Activated CD8-positive, alpha-beta memory T cell treated with anti-CD3 and anti-CD28 coated beads for 48 hours (primary cell): ENCODE measurements around the gene EIF4G3.
"Not testable (repeated sequence)": the region's sequence is repeated elsewhere in the genome, so short reads cannot be mapped to it uniquely, and the experiment has no call there.

ENCODE experiments used
- DNase-seq, 3 experiments: peaks; one replicate each; pipeline ENCODE4 v3.0.0-alpha.2; 2020; ENCODE audit warnings: low read depth in 2 of 3, low spot score in 2 of 3

Gene EIF4G3

DNA sequence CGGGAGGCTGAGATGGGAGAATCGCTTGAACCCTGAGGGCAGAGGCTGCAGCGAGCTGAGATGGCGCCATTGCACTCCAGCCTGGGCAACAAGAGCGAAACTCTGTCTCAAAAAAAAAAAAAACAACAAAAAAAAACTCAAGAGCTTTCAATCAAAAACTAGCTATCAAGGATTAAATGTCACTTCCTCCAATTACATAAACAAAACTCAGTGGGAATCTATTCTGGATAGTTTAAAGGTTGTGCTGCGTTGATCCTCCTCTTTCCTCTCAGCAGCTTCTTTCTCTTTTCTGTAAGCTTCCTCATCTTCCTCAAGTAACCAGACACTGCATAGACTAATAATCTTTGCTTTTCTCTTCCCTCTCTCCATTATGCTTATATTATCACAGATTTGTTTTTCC is 20.7 kb downstream of the EIF4G3 start:
- no peak for DNase-seq

DNA sequence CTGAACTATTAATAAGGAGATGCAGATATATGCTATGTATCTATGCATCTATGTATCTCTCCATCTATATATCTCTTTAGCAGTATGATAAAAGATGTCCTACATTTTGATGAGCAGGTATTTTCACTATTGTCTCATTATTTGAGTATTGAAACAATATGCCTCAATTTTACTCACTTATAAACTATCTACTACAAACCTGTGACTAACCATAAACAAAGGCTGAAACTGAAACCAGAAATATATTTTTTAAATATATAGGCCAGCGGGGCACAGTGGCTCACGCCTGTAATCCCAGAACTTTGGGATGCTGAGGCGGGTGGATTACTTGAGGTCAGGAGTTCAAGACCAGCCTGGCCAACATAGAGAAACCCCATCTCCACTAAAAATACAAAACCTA is 22.0 kb downstream of the EIF4G3 start:
- DNase-seq = no peak

DNA sequence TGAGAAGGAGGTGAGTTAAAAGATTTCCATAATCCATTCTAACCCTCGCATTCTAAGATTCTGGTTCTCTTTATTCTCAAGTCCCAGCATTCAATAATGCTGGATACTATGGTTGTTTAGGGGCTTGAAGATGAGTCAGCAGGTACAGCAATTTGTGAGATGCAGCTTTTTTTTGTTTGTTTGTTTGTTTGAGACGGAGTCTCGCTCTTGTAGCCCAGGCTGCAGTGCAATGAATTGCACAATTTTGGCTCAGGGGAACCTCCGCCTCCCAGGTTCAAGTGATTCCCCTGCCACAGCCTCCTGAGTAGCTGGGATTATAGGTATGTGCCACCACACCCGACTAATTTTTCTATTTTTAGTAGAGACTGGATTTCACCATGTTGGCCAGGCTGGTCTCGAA is 23.3 kb downstream of the EIF4G3 start:
- DNase-seq = no peak

DNA sequence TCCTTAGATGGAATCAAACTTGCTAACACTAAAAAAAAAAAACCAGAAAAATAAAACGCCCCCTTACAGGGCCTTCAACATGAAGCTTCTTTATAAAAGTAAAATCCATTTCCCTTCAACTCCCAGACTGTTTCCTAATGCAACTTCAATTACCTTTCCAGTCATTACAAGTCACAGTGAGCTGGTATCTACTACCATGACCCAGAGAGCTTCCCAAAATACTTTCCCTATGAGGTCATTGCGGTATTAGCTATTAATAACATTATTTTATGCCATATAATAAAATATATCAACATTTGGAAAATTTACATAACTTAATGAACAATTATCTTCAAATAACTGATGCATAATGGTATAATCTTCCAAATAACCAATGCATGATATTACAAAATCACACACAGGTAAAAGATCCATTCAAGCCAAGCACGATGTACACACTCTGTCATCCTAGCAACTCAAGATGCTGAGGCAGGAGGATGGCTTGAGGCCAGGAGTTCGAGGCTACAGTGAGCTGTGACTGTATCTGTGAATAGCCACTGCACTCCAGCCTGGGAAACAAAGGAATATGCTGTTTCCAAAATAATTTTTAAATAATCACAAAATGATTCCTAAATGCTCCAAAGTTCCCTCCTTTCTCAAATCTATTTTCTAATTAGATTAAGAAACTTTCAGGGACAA is 24.1 kb downstream of the EIF4G3 start:
- DNase-seq = no peak

DNA sequence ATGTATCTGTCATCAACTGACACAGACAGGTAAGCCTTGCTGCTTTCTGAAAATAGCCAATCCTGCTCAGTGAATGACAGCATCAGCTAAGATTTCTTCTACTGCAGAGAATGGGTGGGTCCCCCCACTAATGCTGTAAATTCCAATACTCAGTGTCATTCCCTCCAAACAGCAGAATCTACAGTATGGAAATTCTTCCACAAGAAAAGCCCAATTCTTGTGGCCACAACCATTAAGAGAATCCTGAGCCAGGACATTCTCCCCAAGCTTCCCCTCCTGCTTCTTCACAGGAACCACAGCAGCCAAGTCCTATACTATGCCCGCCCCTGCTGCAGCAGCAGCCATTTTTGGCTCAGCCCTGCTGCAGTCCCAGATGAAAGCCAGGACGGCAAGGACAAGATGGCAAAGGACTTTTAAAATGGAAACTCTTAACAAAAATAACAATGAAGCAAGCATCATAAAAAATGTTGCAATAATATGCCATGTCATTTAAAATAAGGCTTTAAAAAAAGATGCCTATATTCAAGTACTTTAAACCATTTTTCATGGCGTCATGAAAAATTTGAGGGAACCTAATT is 26.8 kb downstream of the EIF4G3 start:
- no peak for DNase-seq

DNA sequence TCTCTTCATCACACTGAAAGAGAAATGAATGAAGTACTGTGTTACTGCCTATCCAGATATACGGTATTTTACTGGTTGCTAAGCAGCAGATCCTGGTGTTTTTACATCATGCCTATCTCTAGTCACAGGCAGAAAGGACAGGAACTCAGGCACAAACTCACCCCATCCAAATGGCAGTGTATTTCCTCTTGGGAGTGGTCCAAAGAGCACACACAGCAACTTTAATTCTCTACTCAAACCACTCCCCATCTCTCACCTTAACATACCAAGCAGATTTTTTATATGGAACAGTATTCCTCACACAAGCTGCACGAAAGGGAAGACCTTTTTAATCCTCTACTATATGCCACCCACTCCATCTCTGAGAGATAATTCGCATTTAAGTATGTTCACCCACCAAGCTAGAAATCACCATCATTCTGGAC is 27.3 kb downstream of the EIF4G3 start:
- no peak for DNase-seq

DNA sequence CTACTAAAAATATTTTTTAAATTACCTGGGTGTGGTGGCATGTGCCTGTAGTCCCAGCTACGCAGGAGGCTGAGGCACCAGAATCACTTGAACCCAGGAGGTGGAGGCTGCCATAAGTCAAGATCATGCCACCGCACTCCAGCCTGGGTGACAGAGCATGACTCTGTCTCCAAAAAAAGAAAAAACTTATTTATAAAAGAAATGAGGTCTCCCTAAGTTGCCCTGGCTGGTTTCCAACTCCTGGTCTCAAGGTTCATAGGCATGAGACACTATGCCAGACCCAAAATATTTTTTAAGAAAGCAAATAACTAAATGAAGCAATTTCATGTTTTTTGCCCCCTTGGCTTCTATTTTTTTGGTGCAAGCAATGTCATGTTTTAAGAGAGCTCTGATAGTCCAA is 32.9 kb downstream of the EIF4G3 start:
- DNase-seq = no peak

DNA sequence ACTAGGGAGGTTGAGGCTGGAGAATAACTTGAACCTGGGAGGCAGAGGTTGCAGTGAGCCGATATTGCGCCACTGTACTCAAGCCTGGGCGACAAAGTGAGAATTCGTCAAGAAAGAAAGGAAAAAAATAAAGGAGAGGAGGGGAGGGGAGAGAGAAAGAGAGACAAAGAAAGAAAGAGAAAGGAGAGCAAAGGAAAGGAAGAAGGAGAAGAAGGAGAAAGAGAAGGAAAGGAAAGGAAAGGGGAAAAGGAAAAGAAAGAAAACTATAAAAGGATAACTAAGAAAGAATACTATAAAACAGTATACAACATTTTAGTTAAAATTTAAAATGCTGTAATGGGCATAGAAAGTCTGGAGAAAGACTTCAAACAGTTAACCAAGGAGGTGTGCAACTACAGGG is 33.6 kb downstream of the EIF4G3 start:
- no peak for DNase-seq

DNA sequence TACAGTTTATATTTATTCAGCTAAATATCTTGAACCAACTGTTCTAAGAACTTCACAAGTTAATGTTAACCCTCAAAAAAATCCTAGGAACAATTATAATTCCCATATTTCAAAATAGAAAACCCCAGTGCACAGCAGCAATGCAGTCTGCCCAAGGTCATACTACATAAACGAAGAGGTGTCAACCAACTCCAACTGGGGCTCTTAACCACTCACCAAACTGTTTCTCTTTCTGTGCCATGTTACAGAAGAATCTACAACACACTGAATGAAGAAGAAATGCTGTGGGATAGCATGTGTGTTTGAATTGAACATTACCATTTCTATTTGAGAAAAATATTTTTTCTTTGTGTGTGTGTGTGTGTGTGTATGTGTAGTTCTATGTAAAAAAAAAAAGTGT is 35.7 kb downstream of the EIF4G3 start:
- no peak for DNase-seq

DNA sequence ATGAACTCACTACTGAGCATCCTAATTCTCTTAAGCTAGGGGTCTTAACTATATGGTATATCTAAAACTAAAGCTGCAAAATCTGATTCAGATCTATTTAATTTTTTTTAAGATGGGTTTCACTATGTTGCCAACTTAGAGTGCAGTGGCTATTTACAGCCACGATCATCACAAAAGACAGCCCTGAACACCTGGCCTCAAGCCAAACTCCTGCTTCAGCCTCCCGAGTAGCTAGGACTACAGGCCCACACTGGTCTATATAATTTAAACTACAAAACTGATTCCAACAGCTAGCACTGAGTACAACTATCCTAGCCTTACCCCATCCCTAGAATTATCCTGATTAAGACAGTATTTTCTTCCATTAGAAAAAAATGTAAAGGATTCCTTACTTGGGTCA is 37.1 kb downstream of the EIF4G3 start:
- no peak for DNase-seq

DNA sequence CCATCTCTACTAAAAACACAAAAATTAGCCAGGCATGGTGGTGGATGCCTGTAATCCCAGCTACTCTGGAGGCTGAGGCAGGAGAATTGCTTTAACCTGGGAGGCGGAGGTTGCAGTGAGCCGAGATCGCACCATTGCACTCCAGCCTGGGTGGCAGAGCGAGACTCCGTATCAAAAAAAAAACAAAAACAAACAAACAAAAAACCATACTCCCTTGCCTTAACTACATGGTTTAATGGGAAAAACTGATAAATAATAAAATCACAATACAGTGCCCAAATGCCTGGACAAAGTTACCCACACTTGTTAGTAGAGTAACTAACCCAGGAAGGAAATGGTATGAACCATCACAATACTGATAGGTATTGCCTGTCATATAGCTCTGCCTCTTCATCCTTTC is 40.4 kb downstream of the EIF4G3 start:
- DNase-seq = not testable (repeated sequence)

DNA sequence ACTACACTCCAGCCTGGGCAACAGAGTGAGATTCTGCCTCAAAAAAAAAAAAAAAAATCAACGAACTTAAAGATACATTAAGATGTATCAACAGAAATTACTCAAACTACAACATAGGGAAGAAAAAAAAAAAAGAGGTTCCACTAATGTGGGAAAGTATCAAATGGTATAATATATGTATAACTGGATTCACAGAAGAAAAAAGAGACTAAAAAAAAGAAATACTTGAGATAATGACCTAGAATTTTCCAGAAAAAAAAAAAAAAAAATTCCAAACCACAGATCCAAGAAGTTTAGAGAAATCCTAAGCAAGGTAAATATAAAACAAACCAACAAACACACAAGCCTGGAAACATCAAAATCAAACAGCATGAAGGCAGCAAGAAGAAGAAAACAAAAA is 45.5 kb downstream of the EIF4G3 start:
- no peak for DNase-seq

DNA sequence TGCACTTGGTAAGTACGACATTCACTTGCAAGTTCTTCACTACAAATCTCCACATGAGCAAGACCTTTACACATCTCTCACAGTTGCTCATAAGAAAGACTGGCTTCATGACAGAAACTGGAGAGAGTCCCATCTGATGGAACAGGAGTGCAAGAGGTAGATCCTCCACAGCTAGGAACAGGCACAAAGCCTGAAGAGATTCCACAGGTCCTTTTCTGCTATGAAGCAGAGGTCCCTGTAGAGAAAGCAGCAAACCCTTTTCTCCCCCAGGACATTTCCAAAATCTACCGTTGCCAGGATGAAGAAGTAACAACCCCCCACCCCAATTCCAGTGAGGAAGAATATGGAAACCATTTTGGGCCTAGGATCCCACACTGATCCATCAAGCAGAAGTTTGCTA is 47.3 kb downstream of the EIF4G3 start:
- DNase-seq = no peak

DNA sequence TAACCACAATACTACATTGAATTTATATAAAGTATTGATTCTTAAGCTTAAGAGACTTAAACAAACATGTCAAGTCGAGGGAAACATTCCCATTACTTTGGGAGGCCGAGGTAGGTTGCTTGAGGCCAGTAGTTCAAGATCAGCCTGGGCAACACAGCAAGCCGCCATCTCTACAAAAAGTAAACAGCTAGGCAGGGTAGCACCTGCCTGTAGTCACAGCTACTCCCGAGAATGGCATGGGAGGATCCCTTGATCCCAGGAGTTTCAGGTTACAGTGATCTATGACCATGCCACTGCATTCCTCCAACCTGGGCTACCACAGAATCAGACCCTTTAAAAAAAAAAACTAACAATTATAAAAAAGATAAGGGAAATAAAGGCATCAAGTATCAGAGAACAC is 50.4 kb downstream of the EIF4G3 start:
- DNase-seq = no peak

DNA sequence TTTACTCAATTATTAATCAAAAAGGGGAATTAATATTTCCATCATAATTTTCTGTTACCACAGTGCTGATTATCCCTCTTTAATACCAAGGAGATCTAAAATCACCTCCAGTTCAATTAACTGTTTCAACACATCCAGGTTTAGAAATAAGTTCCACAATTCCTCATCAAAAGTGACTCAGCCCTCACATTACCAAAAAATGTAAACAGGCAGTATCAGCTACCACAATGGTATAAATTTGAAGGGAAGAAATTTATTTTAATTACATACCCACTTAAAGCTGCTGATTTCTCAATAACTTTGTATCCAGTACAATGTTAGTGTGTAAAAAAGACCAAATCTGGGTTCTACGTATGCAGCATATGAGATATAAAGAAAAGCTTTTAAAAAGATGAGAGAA is 51.9 kb downstream of the EIF4G3 start:
- DNase-seq = no peak

DNA sequence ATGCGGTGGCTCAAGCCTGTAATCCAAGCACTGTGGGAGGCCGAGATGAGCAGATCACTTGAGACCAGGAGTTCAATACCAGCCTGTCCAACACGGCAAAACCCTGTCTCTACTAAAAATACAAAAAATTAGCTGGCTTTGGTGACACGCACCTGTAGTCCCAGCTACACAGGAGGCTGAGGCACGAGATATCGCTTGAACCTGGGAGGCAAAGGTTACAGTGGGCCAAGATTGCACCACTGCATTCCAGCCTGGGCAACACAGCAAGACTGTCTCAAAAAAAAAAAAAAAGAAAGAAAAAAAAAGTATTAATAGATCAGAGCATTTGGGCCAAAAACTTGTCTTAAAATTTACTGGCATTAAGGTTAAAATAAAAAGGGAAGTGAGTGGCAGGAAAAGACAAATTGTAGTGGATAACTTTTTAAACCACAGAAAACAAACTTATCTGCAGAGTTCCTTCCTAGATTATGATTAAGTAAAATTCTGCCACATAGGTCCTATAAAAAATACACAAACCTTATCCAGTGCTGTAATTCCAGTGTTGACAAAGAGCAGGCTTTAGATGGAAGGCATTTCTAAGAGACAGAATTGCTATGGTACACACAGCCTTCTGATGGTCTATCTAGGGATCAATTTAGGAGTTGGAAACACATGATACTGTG is 53.3 kb downstream of the EIF4G3 start:
- no peak for DNase-seq

DNA sequence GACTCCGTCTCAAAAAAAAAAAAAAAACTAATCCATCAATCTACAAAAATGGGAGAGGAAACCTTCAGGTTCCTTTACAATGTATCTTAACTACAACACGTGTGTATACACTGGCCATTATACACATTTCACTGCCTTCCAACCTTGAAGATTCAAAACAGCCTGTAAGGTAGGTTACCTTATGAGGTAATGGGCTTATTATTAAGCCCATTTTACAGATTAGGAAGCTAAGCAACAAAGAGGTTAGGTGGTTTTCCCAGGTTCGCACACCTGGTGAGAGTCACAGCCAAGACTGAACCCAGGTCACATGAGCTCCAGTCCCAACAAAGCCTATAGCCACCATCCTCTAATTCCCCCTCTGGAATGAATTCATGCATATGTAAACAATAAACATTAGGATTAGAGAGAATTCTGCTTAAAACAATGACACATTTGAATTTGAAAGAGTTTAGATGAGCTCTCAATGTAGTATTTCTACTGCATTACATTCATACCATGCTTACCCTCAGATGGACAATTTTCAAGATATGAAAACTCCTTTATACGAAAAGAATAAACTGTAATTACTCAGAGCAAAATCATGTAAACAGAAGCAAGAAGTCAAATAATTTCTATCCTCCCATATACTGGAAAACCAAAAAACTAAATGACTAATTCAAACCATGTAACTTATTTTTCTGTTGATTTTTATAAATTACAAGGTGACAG is 54.8 kb downstream of the EIF4G3 start:
- no peak for DNase-seq

DNA sequence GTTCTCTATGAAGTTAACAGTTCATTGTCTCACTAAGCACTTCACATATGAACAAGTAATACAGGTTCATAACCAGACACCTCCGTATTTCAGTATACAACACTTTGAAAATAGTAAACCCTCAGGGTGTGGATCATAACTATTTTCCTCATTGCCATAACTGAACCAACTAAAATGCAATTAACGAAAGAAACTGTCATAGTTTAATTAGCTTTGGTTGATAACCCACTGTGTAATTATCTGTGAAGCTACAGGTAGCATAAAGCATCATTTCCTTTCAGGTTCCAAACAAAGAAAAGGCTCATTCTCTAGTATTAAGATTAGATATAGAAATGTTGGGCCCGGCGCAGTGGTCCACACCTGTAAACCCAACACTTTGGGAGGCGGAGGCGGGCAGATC is 58.5 kb downstream of the EIF4G3 start:
- DNase-seq = no peak

DNA sequence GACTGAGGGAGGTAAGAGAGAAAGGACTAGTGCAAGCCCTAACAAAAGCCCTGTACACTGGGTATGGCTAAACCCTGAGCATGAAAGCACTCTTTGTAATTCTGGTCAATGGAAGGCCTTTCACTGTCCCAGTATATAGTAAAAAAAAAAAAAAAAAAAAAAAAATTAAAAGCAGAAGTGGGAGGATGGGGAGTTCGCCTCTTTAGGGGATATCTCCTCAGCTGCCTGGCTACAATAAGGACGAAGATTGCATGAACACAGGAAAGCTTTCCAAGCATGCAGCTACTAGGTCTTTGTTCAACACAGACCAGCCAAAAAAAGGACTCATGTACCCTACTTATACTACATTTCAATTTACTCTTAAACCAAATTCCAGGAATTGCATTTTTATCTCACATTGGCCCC is 59.1 kb downstream of the EIF4G3 start:
- no peak for DNase-seq

DNA sequence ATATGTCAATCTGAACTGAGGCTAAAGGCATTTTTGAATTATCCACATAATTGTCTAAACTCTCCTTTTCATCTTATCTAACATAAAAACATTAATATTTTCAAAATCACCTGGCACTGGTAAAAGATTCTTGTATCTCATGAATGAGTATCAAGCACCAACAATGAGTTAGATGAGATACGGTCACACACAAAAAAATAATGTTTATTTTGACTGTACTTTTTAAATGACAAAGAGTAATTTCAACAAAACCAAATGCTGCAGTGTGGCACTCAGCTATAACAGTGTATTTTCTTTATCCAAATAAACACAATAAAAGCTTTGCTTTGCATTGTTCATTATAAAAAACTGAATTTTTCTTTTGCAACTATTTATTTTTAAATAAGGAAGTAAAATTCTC is 59.5 kb downstream of the EIF4G3 start:
- DNase-seq = no peak

DNA sequence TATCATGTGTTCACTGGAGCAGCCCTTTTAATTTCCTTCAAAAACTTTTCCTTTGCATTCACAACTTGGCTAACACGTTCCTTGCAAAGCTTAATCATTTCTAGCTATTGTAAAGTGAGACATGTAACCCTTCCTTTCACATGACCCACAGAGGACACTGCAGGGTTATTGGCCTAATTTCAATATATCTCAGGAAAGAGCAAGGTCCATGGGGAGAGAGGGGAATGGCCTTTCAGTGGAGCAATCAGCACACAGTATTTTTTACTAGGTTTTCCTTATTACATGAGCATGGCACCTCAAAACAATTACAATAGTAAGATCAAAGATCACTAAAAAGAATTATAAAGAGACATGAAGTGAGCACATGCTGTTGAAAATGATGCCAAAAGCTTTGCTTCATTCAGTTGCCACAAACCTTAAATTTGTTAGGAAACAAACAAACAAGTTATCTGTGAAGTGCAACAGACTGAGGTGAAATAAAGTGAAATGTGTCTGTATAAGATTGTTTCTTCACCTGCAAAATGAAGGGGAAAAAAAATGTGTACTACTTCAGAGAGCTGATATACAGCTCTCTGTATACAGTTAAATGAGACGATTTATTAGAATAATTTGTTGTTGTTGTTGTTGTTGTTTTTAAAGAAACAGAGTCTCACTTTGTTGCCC is 61.5 kb downstream of the EIF4G3 start:
- no peak for DNase-seq

DNA sequence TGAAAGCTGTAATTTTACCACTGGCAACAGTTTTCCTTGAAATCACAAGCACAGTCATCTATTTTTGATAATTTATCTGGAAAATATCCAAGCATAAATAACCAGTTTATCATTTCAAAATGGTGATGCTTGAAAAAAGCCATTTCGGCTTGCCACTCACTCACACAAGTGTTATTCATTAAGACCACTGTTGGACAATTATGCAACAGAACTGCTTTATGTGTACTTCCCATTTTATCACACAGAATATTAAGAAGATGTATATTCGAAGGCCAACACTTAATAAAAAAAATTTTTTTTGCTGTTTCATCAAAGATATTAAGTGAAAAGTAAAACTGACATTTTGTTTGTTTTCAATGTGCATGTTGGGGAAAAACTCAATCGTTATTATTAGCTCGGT is 62.3 kb downstream of the EIF4G3 start:
- DNase-seq = no peak
